Activated CD4-positive, alpha-beta T cell treated with anti-CD3 and anti-CD28 coated beads, Interleukin-2, amount 10 ng/mL, durations not matched to agents 7 days and 5 days (primary cell): ENCODE measurements around the gene DENND5A. TPM values are rescaled to one million over a fixed set of nuclear protein-coding genes. Genes with fewer than 3 reads are reported as not detected.
A peak's percentile ranks its signal among the peaks of the same experiment; 100 is the strongest.

Source experiments
- CTCF ChIA-PET: fragments of 350-600 bp; sonication (Branson Sonifier 250); formaldehyde crosslinking; loops from one replicate; lab custom pipeline; 2021; ENCODE audit warnings: antibody characterized with exemption; lab: Charles Lee
- POLR2A ChIA-PET: fragments of 350-600 bp; sonication (Branson Sonifier 250); formaldehyde crosslinking; loops from one replicate; lab custom pipeline; 2021; ENCODE audit warnings: antibody characterized with exemption; lab: Charles Lee
- DNase-seq: peaks from one replicate; pipeline ENCODE4 v3.0.0-alpha.2; 2020
- H3K27ac Mint-ChIP-seq: one replicate; pipeline ENCODE4 v1.8.0; 2021; ENCODE audit warnings: mild to moderate bottlenecking, moderate library complexity, mixed read lengths
- H3K27me3 Mint-ChIP-seq: one replicate; pipeline ENCODE4 v1.8.0; 2021; ENCODE audit warnings: mixed read lengths
- H3K36me3 Mint-ChIP-seq: one replicate; pipeline ENCODE4 v1.8.0; 2021; ENCODE audit warnings: low read depth, mixed read lengths
- H3K4me1 Mint-ChIP-seq: one replicate; pipeline ENCODE4 v1.8.0; 2021; ENCODE audit warnings: mixed read lengths
- H3K4me3 Mint-ChIP-seq: one replicate; pipeline ENCODE4 v1.8.0; 2021; ENCODE audit warnings: mild to moderate bottlenecking, moderate library complexity, mixed read lengths
- H3K9me3 Mint-ChIP-seq: one replicate; pipeline ENCODE4 v1.8.0; 2021; ENCODE audit warnings: mixed read lengths
- total RNA-seq, 2 experiments: library from RNA; stranded (reverse); gene quantifications; one replicate each; pipeline ENCODE4 v1.2.3, GENCODE V29; 2021

The DENND5A gene
- total RNA-seq, 2 experiments from 2014 or later, result 70.2 to 93.5 TPM

GRCh38 chr11:9138133-9138453 is 127.1 kb downstream of the DENND5A start:
- peaks cover 37% of the 10 kb centered on the region for H3K36me3 Mint-ChIP-seq
- H3K9me3 Mint-ChIP-seq, result no peaks in the 10 kb centered on the region
- no peak overlapping the region for H3K4me3 Mint-ChIP-seq
- no peaks in the 10 kb centered on the region for H3K27me3 Mint-ChIP-seq
- ChIA-PET POLR2A (interaction anchor here (0.6 kb wide), 1 partner anchor 361 kb away, joined by 3 read pairs; no protein-coding TSS in a partner anchor), CTCF (interaction anchor here (0.8 to 2.2 kb wide), 28 partner anchors 9 to 360 kb away, joined by 3 to 29 read pairs (median 4); partner anchors contain the start of gene ZNF143)
- DNase-seq, result no peak
- H3K4me1 Mint-ChIP-seq, result peaks cover 33% of the 10 kb centered on the region
- no peak overlapping the region for H3K27ac Mint-ChIP-seq

- Mint-ChIP-seq H3K4me3 (no peak overlapping the region), H3K27ac (no peak overlapping the region), H3K9me3 (no peaks in the 10 kb centered on the region), H3K36me3 (peaks cover 33% of the 10 kb centered on the region), H3K27me3 (no peaks in the 10 kb centered on the region), H3K4me1 (peaks cover 33% of the 10 kb centered on the region)
- peak; percentile 73 for DNase-seq
- ChIA-PET POLR2A (interaction anchor here (0.6 to 0.9 kb wide), 2 partner anchors 225 to 361 kb away, joined by 3 read pairs; no protein-coding TSS in a partner anchor), CTCF (interaction anchor here (0.5 to 2.2 kb wide), 38 partner anchors 8 to 500 kb away, joined by 3 to 29 read pairs (median 4); partner anchors contain the start of gene ZNF143)
These were observed 127.6 kb downstream of the DENND5A start for GRCh38 chr11:9137293-9138132.

GRCh38 chr11:9136741-9137140 is 128.4 kb downstream of the DENND5A start:
- Mint-ChIP-seq H3K36me3 (peaks cover 28% of the 10 kb centered on the region), H3K4me3 (no peak overlapping the region), H3K27me3 (no peaks in the 10 kb centered on the region), H3K27ac (no peak overlapping the region), H3K4me1 (peaks cover 33% of the 10 kb centered on the region), H3K9me3 (no peaks in the 10 kb centered on the region)
- DNase-seq, result no peak
- POLR2A ChIA-PET, result interaction anchor here (0.9 kb wide), 1 partner anchor 225 kb away, joined by 3 read pairs; no protein-coding TSS in a partner anchor
- CTCF ChIA-PET, result interaction anchor here (0.6 to 1.9 kb wide), 11 partner anchors 10 to 394 kb away, joined by 3 to 29 read pairs (median 4); no protein-coding TSS in a partner anchor

GRCh38 chr11:9133956-9134355 is 131.2 kb downstream of the DENND5A start:
- H3K9me3 Mint-ChIP-seq, result no peaks in the 10 kb centered on the region
- ChIA-PET POLR2A (no interaction called here), CTCF (interaction anchor here (0.6 to 2.9 kb wide), 6 partner anchors 10 to 944 kb away, joined by 3 to 10 read pairs (median 4); no protein-coding TSS in a partner anchor)
- no peak for DNase-seq
- H3K36me3 Mint-ChIP-seq, result peaks cover 13% of the 10 kb centered on the region
- peaks cover 21% of the 10 kb centered on the region for H3K4me1 Mint-ChIP-seq
- H3K27me3 Mint-ChIP-seq, result no peaks in the 10 kb centered on the region
- no peak overlapping the region for H3K4me3 Mint-ChIP-seq
- no peak overlapping the region for H3K27ac Mint-ChIP-seq

GRCh38 chr11:9132203-9132878 is 132.8 kb downstream of the DENND5A start:
- H3K36me3 Mint-ChIP-seq, result peaks cover 12% of the 10 kb centered on the region
- no peaks in the 10 kb centered on the region for H3K27me3 Mint-ChIP-seq
- no peaks in the 10 kb centered on the region for H3K9me3 Mint-ChIP-seq
- DNase-seq, result no peak
- no peak overlapping the region for H3K4me3 Mint-ChIP-seq
- ChIA-PET CTCF (interaction anchor here (0.6 to 2.9 kb wide), 5 partner anchors 10 to 71 kb away, joined by 3 to 10 read pairs (median 5); no protein-coding TSS in a partner anchor), POLR2A (no interaction called here)
- H3K4me1 Mint-ChIP-seq, result peaks cover 12% of the 10 kb centered on the region
- H3K27ac Mint-ChIP-seq, result no peak overlapping the region

- no peak for DNase-seq
- peaks cover 14% of the 10 kb centered on the region for H3K4me1 Mint-ChIP-seq
- no peaks in the 10 kb centered on the region for H3K9me3 Mint-ChIP-seq
- H3K4me3 Mint-ChIP-seq, result no peak overlapping the region
- H3K27ac Mint-ChIP-seq, result no peak overlapping the region
- H3K36me3 Mint-ChIP-seq, result peaks cover 5% of the 10 kb centered on the region
- CTCF ChIA-PET, result interaction anchor here (0.6 to 2.6 kb wide), 4 partner anchors 8 to 294 kb away, joined by 3 to 12 read pairs (median 3); no protein-coding TSS in a partner anchor
- POLR2A ChIA-PET, result interaction anchor here (0.6 kb wide), 1 partner anchor 42 kb away, joined by 3 read pairs; no protein-coding TSS in a partner anchor
- no peaks in the 10 kb centered on the region for H3K27me3 Mint-ChIP-seq
These were observed 134.9 kb downstream of the DENND5A start for GRCh38 chr11:9130297-9130696.

GRCh38 chr11:9126636-9127035 is 138.5 kb downstream of the DENND5A start:
- Mint-ChIP-seq H3K27me3 (peaks cover 2% of the 10 kb centered on the region), H3K27ac (no peak overlapping the region), H3K9me3 (no peaks in the 10 kb centered on the region), H3K36me3 (peaks cover 3% of the 10 kb centered on the region), H3K4me3 (no peak overlapping the region), H3K4me1 (peaks cover 14% of the 10 kb centered on the region)
- CTCF ChIA-PET, result interaction anchor here (2.6 kb wide), 1 partner anchor 11 kb away, joined by 7 read pairs; no protein-coding TSS in a partner anchor
- POLR2A ChIA-PET, result no interaction called here
- DNase-seq, result no peak

GRCh38 chr11:9125185-9125886 is 139.8 kb downstream of the DENND5A start:
- CTCF ChIA-PET, result interaction anchor here (0.6 to 2.6 kb wide), 4 partner anchors 8 to 214 kb away, joined by 3 to 7 read pairs (median 5); partner anchors contain the start of gene AKIP1
- H3K36me3 Mint-ChIP-seq, result peaks cover 3% of the 10 kb centered on the region
- no peak for DNase-seq
- H3K4me1 Mint-ChIP-seq, result peaks cover 14% of the 10 kb centered on the region
- H3K9me3 Mint-ChIP-seq, result no peaks in the 10 kb centered on the region
- POLR2A ChIA-PET, result no interaction called here
- H3K4me3 Mint-ChIP-seq, result no peak overlapping the region
- H3K27me3 Mint-ChIP-seq, result peaks cover 2% of the 10 kb centered on the region
- no peak overlapping the region for H3K27ac Mint-ChIP-seq

GRCh38 chr11:9123595-9124304 is 141.4 kb downstream of the DENND5A start:
- Mint-ChIP-seq H3K36me3 (peaks cover 3% of the 10 kb centered on the region), H3K27me3 (peaks cover 2% of the 10 kb centered on the region), H3K27ac (no peak overlapping the region), H3K4me1 (peaks cover 14% of the 10 kb centered on the region), H3K4me3 (no peak overlapping the region), H3K9me3 (no peaks in the 10 kb centered on the region)
- CTCF ChIA-PET, result interaction anchor here (0.7 to 2.6 kb wide), 4 partner anchors 10 to 212 kb away, joined by 3 to 7 read pairs (median 5); partner anchors contain the start of gene AKIP1
- no peak for DNase-seq
- POLR2A ChIA-PET, result no interaction called here

- CTCF ChIA-PET, result interaction anchor here (2.2 kb wide), 1 partner anchor 16 kb away, joined by 7 read pairs; no protein-coding TSS in a partner anchor
- H3K9me3 Mint-ChIP-seq, result no peaks in the 10 kb centered on the region
- H3K27me3 Mint-ChIP-seq, result peaks cover 2% of the 10 kb centered on the region
- H3K4me3 Mint-ChIP-seq, result no peak overlapping the region
- no peak overlapping the region for H3K27ac Mint-ChIP-seq
- POLR2A ChIA-PET, result no interaction called here
- peaks cover 3% of the 10 kb centered on the region for H3K4me1 Mint-ChIP-seq
- H3K36me3 Mint-ChIP-seq, result no peaks in the 10 kb centered on the region
- DNase-seq, result no peak
These were observed 143.7 kb downstream of the DENND5A start for GRCh38 chr11:9121469-9121796.

- DNase-seq, result no peak
- H3K27me3 Mint-ChIP-seq, result peaks cover 2% of the 10 kb centered on the region
- ChIA-PET POLR2A (no interaction called here), CTCF (interaction anchor here (2.2 kb wide), 1 partner anchor 17 kb away, joined by 7 read pairs; no protein-coding TSS in a partner anchor)
- H3K27ac Mint-ChIP-seq, result no peak overlapping the region
- no peaks in the 10 kb centered on the region for H3K9me3 Mint-ChIP-seq
- H3K36me3 Mint-ChIP-seq, result no peaks in the 10 kb centered on the region
- H3K4me1 Mint-ChIP-seq, result no peaks in the 10 kb centered on the region
- H3K4me3 Mint-ChIP-seq, result no peak overlapping the region
These were observed 144.3 kb downstream of the DENND5A start for GRCh38 chr11:9120664-9121468.
